AG09309 (cell line): Measurements from ENCODE around the gene OR9A2.

Experiments
- DNase-seq: peaks from one replicate; pipeline ENCODE4 v3.0.0-alpha.2; 2010; ENCODE audit warnings: low read depth
- H3K4me3 ChIP-seq: 2 replicates; pipeline ENCODE4 v1.5.1; 2011; ENCODE audit warnings: mild to moderate bottlenecking, low read depth, low read length, moderate library complexity; ENCODE audit not compliant: control insufficient read depth
- TF ChIP-seq, protein P1 (sequence below): IDR thresholded peaks from 2 replicates; pipeline ENCODE4 v1.5.1; 2011; ENCODE audit warnings: mild to moderate bottlenecking, low read depth, low read length, inconsistent platforms; ENCODE audit not compliant: insufficient read depth, control insufficient read depth; ENCODE audit errors: missing control alignments

The OR9A2 gene

DNA sequence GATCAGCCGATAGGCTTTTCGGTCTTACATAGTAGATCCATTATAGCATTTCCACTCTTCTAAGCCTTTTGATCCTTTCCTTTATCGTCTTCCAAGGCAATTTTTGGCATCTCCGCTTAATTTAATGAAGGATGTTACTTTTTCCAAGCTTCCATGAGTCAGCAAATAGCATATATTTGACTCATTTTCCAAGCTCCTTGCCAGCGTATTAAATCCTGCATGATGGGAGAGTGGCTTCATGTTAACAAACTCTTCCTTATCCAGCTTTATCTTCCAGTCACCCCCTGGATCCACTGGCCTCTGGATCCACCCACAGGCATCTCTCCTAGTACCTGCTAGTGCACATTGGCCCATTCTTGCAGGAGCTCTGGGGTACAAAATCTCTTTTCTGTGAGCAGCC, 13.0 kb downstream of the OR9A2 start:
- peak; percentile 63 for DNase-seq
- no peak overlapping the region for H3K4me3 ChIP-seq
- TF ChIP-seq, protein P1, sequence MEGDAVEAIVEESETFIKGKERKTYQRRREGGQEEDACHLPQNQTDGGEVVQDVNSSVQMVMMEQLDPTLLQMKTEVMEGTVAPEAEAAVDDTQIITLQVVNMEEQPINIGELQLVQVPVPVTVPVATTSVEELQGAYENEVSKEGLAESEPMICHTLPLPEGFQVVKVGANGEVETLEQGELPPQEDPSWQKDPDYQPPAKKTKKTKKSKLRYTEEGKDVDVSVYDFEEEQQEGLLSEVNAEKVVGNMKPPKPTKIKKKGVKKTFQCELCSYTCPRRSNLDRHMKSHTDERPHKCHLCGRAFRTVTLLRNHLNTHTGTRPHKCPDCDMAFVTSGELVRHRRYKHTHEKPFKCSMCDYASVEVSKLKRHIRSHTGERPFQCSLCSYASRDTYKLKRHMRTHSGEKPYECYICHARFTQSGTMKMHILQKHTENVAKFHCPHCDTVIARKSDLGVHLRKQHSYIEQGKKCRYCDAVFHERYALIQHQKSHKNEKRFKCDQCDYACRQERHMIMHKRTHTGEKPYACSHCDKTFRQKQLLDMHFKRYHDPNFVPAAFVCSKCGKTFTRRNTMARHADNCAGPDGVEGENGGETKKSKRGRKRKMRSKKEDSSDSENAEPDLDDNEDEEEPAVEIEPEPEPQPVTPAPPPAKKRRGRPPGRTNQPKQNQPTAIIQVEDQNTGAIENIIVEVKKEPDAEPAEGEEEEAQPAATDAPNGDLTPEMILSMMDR, result no peak

DNA sequence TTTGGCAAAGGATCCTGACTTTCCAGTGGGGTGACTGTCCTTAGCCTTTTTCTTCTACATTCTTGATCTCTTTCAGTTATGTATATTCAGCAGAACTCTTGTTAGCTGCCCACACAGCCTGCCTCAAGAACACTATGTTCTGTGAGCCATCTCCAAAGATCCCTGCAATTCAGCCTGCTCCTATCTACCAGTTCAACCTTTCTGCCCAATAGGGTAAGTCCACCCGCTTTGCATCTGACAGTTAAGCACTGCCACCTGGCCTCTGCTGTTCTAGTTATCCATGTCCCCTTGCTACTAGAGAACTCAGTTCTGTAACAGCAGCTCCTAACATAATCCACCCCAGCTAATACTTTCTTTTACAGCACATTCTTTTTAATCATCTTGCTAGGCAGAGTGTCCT, 13.5 kb downstream of the OR9A2 start:
- TF ChIP-seq, protein P1, result no peak
- no peak overlapping the region for H3K4me3 ChIP-seq
- DNase-seq, result no peak

DNA sequence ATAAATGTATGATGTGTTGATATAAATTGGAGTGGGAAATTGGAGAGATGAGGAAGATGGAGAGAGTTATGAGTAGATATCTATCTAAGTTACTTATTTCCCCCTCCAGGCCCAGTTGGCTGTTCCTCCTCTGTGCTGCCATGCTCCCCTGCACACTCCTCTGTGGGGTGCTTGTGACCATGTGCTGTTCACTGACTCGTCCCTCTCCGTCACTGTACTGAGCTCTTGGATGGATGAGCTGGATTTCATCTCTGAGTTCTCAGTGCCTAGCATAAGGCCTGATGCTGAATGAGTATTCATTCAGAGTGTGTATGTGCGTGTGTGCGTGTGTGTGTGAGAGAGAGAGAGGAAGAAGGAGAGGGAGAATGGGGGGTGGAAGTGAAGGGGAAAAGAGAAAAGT, 14.5 kb downstream of the OR9A2 start:
- H3K4me3 ChIP-seq, result no peak overlapping the region
- TF ChIP-seq, protein P1, result no peak
- DNase-seq, result no peak

DNA sequence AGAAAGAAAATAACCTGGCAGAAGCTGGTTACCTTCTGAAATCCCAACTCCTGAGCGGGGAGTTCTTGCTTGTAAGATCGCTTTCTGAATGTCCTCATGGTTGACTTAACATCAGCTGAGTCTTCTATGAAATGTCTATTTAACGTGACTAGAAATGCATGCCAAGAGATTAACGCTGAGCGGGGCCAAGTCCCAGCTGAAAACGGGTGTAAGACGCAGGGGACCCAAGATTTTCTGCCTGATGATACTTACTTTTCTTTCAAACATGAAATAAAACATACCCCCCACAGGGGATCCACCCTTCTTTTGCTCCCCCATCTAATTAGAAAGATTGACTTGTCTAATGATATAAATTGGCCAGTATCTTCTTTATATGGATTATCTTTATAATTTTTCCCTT, 14.9 kb downstream of the OR9A2 start:
- TF ChIP-seq, protein P1, result no peak
- no peak overlapping the region for H3K4me3 ChIP-seq
- no peak for DNase-seq

DNA sequence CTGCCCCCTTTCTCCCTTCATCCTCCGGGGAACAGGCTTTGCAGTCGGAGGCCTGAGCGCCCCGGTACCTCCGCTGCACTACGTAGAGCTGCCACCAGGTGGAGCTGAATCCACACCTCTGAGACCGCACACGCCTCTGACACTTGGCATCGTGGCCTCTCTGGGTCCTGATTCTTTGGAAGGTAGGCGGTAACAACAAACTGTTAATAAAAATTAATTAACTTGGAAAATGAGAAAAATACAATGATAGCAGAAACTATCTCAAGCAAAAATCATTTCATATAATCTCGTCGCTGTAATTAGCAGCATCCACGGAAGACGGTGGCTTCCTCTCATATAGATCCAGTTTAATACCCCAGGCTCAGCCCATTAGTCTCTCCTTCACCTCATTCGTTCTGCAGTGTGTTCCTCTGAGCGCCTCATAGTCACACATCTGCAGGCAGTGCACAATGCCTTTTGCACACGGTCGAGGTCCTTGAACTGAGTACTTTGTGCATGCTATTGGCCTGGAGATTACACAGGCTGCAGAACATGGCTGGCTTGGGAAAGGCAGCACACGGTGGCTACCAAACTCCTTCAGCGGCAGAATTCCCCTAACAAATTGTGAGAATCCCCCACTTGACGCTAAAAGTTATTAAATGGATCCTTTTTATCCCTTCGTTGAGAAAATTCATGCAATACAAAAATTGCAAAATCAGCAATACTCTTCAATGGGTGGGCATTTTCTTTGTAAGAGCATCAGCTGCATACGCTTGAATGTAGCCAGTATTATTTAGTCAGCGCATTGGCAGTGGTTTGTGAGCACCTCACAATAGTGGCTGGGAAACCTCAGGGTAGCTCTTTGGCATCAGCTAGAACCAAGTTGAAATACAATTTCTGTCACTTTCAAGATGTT, 18.7 kb downstream of the OR9A2 start:
- TF ChIP-seq, protein P1, result peak; percentile 98
- H3K4me3 ChIP-seq, result no peak overlapping the region
- DNase-seq, result no peak

DNA sequence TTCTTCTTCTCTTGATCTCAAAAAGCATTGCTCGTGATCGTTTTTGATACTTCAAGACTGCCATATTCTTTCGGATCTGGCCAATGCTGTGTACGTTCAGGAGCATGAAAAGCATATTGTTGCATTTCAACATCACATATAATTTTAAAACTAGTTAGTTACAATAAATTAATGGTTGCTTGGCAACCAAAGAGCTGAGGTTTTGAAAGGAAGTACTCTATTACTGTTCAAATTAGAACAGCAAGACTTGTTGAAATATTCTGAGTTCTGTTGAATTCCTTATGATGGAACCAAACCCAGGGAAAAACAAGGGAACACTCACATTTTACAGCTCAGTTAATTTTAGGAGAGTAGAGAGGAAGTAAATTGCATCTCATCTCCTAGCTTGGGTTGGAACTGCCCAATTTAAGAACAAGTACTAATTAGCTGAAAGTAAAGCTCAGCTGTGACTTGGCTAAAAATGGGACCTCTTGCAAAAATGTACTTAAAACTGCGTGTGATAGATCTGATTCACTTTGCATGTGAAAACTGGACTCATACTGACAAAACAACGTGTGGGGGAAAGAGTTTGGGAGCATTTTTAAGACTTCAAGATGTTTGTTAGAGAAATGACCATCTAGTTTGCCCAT, 21.2 kb downstream of the OR9A2 start:
- TF ChIP-seq, protein P1, result no peak
- no peak for DNase-seq
- no peak overlapping the region for H3K4me3 ChIP-seq
